T-cell (primary cell): ENCODE data around the gene CARD14. TPM values are rescaled to one million over a fixed set of nuclear protein-coding genes. Genes with fewer than 3 reads are reported as not detected.
"Not testable (repeated sequence)": the region's sequence is repeated elsewhere in the genome, so short reads cannot be mapped to it uniquely, and the experiment has no call there.

Source experiments
- ATAC-seq, 4 experiments: fragments of 200-7000 bp in 3 of 4; fragments of 150-1000 bp in 1 of 4; cut with Tn5 transposase; replicated peaks in 1 of 4; 1 replicate in 3 of 4; 2 replicates in 1 of 4; pipeline ENCODE4 v1.10.0; 2021; ENCODE audit warnings: moderate library complexity in 3 of 4, mild to moderate bottlenecking in 2 of 4, moderate number of reproducible peaks in 1 of 4
- CTCF ChIA-PET, 2 donors: fragments of 300-600 bp; sonication (Branson Sonifier 250); formaldehyde crosslinking; loops; one replicate each; lab custom pipeline; 2022; ENCODE audit warnings: antibody characterized with exemption in 2 of 2; lab: Charles Lee
- POLR2A ChIA-PET, 2 donors: fragments of 300-600 bp; sonication (Branson Sonifier 250); formaldehyde crosslinking; loops; one replicate each; lab custom pipeline; 2022; ENCODE audit warnings: antibody characterized with exemption in 2 of 2; lab: Charles Lee
- DNase-seq, 35 experiments: peaks; one replicate each; pipeline versions ENCODE4 v3.0.0 to v3.0.0-alpha.2; 2013 to 2023
- H3K27ac ChIP-seq: one replicate; pipeline ENCODE4 v1.5.1; 2013; ENCODE audit warnings: low read length
- H3K27me3 ChIP-seq, 2 experiments: replicated peaks in 1 of 2; 1 replicate in 1 of 2; 2 replicates in 1 of 2; pipeline versions ENCODE4 v1.6.1 to v1.7.0; 2013; ENCODE audit warnings: low read length in 1 of 2, mixed read lengths in 1 of 2; ENCODE audit not compliant: control insufficient read depth in 2 of 2, insufficient read depth in 2 of 2; ENCODE audit errors: extremely low read depth in 1 of 2
- H3K36me3 ChIP-seq, 2 donors: 1 replicate in 1 of 2; 2 replicates in 1 of 2; pipeline versions ENCODE4 v1.6.1 to v1.7.0; 2013; ENCODE audit warnings: low read length in 1 of 2; ENCODE audit not compliant: control insufficient read depth in 2 of 2, insufficient read depth in 1 of 2; ENCODE audit errors: extremely low read depth in 1 of 2
- H3K4me1 ChIP-seq, 2 experiments: 1 replicate in 1 of 2; 2 replicates in 1 of 2; pipeline versions ENCODE4 v1.6.1 to v1.7.0; 2013; ENCODE audit warnings: low read length in 2 of 2, mixed read lengths in 1 of 2; ENCODE audit not compliant: insufficient read depth in 2 of 2, control insufficient read depth in 1 of 2; ENCODE audit errors: extremely low read depth in 1 of 2
- H3K4me3 ChIP-seq, 2 donors: 1 replicate in 1 of 2; 2 replicates in 1 of 2; pipeline versions ENCODE4 v1.5.1 to v1.7.0; 2013; ENCODE audit warnings: mild to moderate bottlenecking in 2 of 2, low read length in 1 of 2, moderate library complexity in 1 of 2; ENCODE audit not compliant: control insufficient read depth in 1 of 2; ENCODE audit errors: extremely low read depth in 1 of 2
- H3K9me3 ChIP-seq: 2 replicates; pipeline ENCODE4 v1.7.0; 2013
- H3K27ac Mint-ChIP-seq, 2 donors: one replicate each; pipeline ENCODE4 v1.8.0; 2020 to 2021; ENCODE audit warnings: mild to moderate bottlenecking in 2 of 2, mixed read lengths in 2 of 2
- H3K27me3 Mint-ChIP-seq, 2 donors: one replicate each; pipeline ENCODE4 v1.8.0; 2021 to 2022; ENCODE audit warnings: mixed read lengths in 2 of 2
- H3K36me3 Mint-ChIP-seq: one replicate; pipeline ENCODE4 v1.8.0; 2021; ENCODE audit warnings: mixed read lengths
- H3K4me1 Mint-ChIP-seq, 3 donors: one replicate each; pipeline ENCODE4 v1.8.0; 2020 to 2022; ENCODE audit warnings: mixed read lengths in 3 of 3, mild to moderate bottlenecking in 1 of 3
- H3K4me3 Mint-ChIP-seq, 3 donors: one replicate each; pipeline ENCODE4 v1.8.0; 2020 to 2022; ENCODE audit warnings: mild to moderate bottlenecking in 3 of 3, mixed read lengths in 3 of 3, moderate library complexity in 3 of 3
- H3K9me3 Mint-ChIP-seq, 3 donors: one replicate each; pipeline ENCODE4 v1.8.0; 2020 to 2022; ENCODE audit warnings: mixed read lengths in 3 of 3
- WGBS: methylation state at CpG from one replicate; pipeline ENCODE4 v1.1.5; 2013; ENCODE audit warnings: missing lambda C conversion rate; ENCODE audit not compliant: insufficient coverage; 5-methylcytosine and 5-hydroxymethylcytosine counted together
- total RNA-seq, 35 experiments: library from RNA in 6 of 35; stranded (reverse) in 6 of 35; fragments of 120-200 nt in 1 of 35; gene quantifications; one replicate each; pipeline versions ENCODE4 v1.2.1 to v1.2.4 and lab custom pipeline; 2013 to 2026

CARD14 gene
- total RNA-seq, 5 donors from 2014 or later (not counting 1 experiment from before 2014, with no cell fraction given): 0.06 to 0.10 TPM; not detected in 3

GRCh38 chr17:80147035-80147822, 22.6 kb upstream of the CARD14 start, which contains the start of gene EIF4A3:
Gene EIF4A3 (minus strand): TSS chr17:80147128. CDS start chr17:80146961, 167 bp downstream.
- peak; percentile 88 to 94 (median 94) for ATAC-seq
- Mint-ChIP-seq H3K27ac (peak within 1 kb of the TSS; percentile 96), H3K9me3 (peaks cover 0 to 5% (median 0%) of the 10 kb centered on the region in 3 donors), H3K36me3 (peaks cover 3% of the 10 kb centered on the region), H3K27me3 (no peaks in the 10 kb centered on the region), H3K4me1 (peaks cover 40 to 50% (median 47%) of the 10 kb centered on the region in 3 donors), H3K4me3 (peak within 1 kb of the TSS; percentile 96 to 99 (median 99))
- peaks cover 10 to 21% of the 10 kb centered on the region in 2 donors for H3K36me3 ChIP-seq
- H3K4me1 ChIP-seq: peaks cover 12 to 40% of the 10 kb centered on the region in 2 experiments
- H3K27me3 ChIP-seq: no peaks in the 10 kb centered on the region
- peak; percentile 89 to 99 (median 97) for DNase-seq
- POLR2A ChIA-PET: no interaction called here
- WGBS: under 1% methylated on average over 84 of the region's 90 CpGs
- no peaks in the 10 kb centered on the region for H3K9me3 ChIP-seq
- CTCF ChIA-PET: no interaction called here
- peak within 1 kb of the TSS; percentile 79 for H3K27ac ChIP-seq
- peak within 1 kb of the TSS; percentile 90 to 92 for H3K4me3 ChIP-seq

- Histone ChIP-seq H3K9me3 (no peaks in the 10 kb centered on the region), H3K27me3 (no peaks in the 10 kb centered on the region), H3K4me1 (peaks cover 5 to 24% of the 10 kb centered on the region in 2 experiments), H3K4me3 (no peak overlapping the region), H3K27ac (no peak overlapping the region), H3K36me3 (no peaks in the 10 kb centered on the region)
- peak overlapping the region in 1 of 3 donors; percentile 25 for H3K4me3 Mint-ChIP-seq
- H3K27ac Mint-ChIP-seq: no peak overlapping the region
- 92% methylated on average over 2 of the region's 5 CpGs for WGBS
- H3K36me3 Mint-ChIP-seq: no peaks in the 10 kb centered on the region
- no peaks in the 10 kb centered on the region for H3K27me3 Mint-ChIP-seq
- ChIA-PET POLR2A (no interaction called here), CTCF (no interaction called here)
- ATAC-seq (no peak), DNase-seq (no peak)
- H3K4me1 Mint-ChIP-seq: peaks cover 25 to 37% (median 26%) of the 10 kb centered on the region in 3 donors
- peaks cover 3 to 14% (median 5%) of the 10 kb centered on the region in 3 donors for H3K9me3 Mint-ChIP-seq
Measured at GRCh38 chr17:80151333-80151732, 18.5 kb upstream of the CARD14 start.

- 74% methylated on average over 6 of the region's 11 CpGs for WGBS
- no peak for ATAC-seq
- H3K27ac Mint-ChIP-seq: peak overlapping the region; percentile 39 to 55
- no peaks in the 10 kb centered on the region for H3K9me3 ChIP-seq
- peaks cover 20 to 34% (median 24%) of the 10 kb centered on the region in 3 donors for H3K4me1 Mint-ChIP-seq
- no peaks in the 10 kb centered on the region for H3K36me3 Mint-ChIP-seq
- no peaks in the 10 kb centered on the region for H3K36me3 ChIP-seq
- ChIA-PET CTCF (no interaction called here), POLR2A (no interaction called here)
- H3K27me3 Mint-ChIP-seq: no peaks in the 10 kb centered on the region
- peaks cover 0 to 4% of the 10 kb centered on the region in 2 experiments for H3K27me3 ChIP-seq
- peaks cover 3 to 14% (median 5%) of the 10 kb centered on the region in 3 donors for H3K9me3 Mint-ChIP-seq
- peaks cover 5 to 23% of the 10 kb centered on the region in 2 experiments for H3K4me1 ChIP-seq
- no peak overlapping the region for H3K4me3 Mint-ChIP-seq
- DNase-seq: no peak
- no peak overlapping the region for H3K4me3 ChIP-seq
- H3K27ac ChIP-seq: no peak overlapping the region
Measured at GRCh38 chr17:80152081-80152702, 17.6 kb upstream of the CARD14 start.

DNA sequence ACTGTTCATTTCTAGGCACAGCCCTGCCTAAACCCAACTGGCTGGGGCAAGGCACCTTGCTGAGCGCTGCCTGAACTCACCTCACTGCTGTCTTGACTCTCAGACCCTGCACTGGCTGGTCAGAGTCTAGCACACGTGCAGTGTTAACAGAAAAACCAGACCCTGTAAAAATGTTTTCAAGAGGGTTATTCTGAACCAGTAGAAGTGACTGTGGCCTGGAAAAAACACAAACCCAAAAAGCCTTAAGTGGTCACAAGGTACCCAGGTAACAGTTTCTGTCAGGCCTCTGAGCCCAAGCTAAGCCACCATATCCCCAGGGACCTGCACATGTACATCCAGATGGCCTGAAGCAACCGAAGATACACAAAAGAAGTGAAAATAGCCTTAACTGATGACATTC, 16.8 kb upstream of the CARD14 start:
- Histone ChIP-seq H3K36me3 (no peaks in the 10 kb centered on the region), H3K27ac (no peak overlapping the region), H3K9me3 (no peaks in the 10 kb centered on the region), H3K4me1 (peaks cover 3 to 19% of the 10 kb centered on the region in 2 experiments), H3K4me3 (no peak overlapping the region), H3K27me3 (peaks cover 0 to 4% of the 10 kb centered on the region in 2 experiments)
- no peak for ATAC-seq
- Mint-ChIP-seq H3K27ac (peak overlapping the region in 1 of 2 donors; percentile 6), H3K4me1 (peaks cover 18 to 30% (median 22%) of the 10 kb centered on the region in 3 donors), H3K4me3 (no peak overlapping the region), H3K36me3 (no peaks in the 10 kb centered on the region), H3K9me3 (peaks cover 3 to 14% (median 5%) of the 10 kb centered on the region in 3 donors), H3K27me3 (no peaks in the 10 kb centered on the region)
- no peak for DNase-seq
- WGBS: 94% methylated on average over 3 of the region's 3 CpGs
- ChIA-PET CTCF (no interaction called here), POLR2A (no interaction called here)

DNA sequence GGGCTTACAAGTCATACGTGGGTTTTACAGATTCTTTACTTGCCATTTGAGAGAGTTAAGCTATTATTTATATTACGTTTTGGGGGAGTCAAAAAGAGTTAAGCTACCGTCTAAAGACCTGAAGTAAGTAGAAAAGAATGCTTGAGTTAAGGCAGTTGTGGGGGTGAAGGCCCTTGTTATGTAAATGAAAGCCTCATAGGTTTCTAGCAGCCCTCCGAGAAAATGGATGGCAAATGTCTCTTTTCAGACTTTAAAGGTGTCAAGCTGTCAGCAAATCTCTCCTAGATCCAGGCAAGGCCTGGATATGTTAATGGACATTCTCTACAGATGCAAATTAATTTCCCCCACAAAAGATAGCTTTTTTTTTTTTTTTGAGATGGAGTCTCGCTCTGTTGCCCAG, 15.7 kb upstream of the CARD14 start:
- Histone ChIP-seq H3K4me3 (no peak overlapping the region), H3K36me3 (no peaks in the 10 kb centered on the region), H3K4me1 (peaks cover 0 to 13% of the 10 kb centered on the region in 2 experiments), H3K27ac (no peak overlapping the region), H3K9me3 (no peaks in the 10 kb centered on the region), H3K27me3 (peaks cover 0 to 4% of the 10 kb centered on the region in 2 experiments)
- no peaks in the 10 kb centered on the region for H3K36me3 Mint-ChIP-seq
- H3K27me3 Mint-ChIP-seq: no peaks in the 10 kb centered on the region
- DNase-seq: no peak
- no peak overlapping the region for H3K27ac Mint-ChIP-seq
- ChIA-PET POLR2A (interaction anchor here (0.7 kb wide), 2 partner anchors 101 to 326 kb away, joined by 4 to 5 read pairs; no protein-coding TSS in a partner anchor), CTCF (no interaction called here)
- H3K9me3 Mint-ChIP-seq: peaks cover 3 to 14% (median 5%) of the 10 kb centered on the region in 3 donors
- H3K4me1 Mint-ChIP-seq: peaks cover 9 to 23% (median 14%) of the 10 kb centered on the region in 3 donors
- H3K4me3 Mint-ChIP-seq: no peak overlapping the region
- WGBS: 76% methylated on average over 3 of the region's 5 CpGs
- ATAC-seq: no peak

DNA sequence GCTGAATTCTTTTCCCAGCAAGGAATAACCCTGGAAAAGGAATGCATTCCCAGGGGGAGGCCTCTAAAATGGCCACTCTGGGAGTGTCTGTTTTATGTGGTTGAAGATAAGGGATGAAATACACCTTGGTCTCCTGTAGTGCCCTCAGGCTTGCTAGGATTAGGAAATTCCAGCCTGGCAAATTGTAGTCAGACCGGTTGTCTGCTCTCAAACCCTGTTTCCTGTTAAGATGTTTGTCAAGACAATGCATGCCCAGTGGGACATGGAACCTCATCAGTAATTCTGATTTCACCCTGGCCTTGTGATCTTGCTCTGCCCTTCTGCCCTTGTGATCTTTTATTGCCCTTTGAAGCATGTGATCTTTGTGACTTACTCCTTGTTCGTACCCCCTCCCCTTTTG, 14.2 kb upstream of the CARD14 start:
- H3K27me3 ChIP-seq, DNase-seq, H3K9me3 ChIP-seq, H3K4me3 Mint-ChIP-seq, H3K36me3 Mint-ChIP-seq, H3K27ac Mint-ChIP-seq, ATAC-seq, CTCF ChIA-PET, H3K36me3 ChIP-seq, H3K27ac ChIP-seq, H3K4me3 ChIP-seq, POLR2A ChIA-PET: not testable (repeated sequence)
- Mint-ChIP-seq H3K4me1 (peaks cover 9 to 18% (median 11%) of the 10 kb centered on the region in 3 donors), H3K27me3 (peaks cover 7 to 12% of the 10 kb centered on the region in 2 donors), H3K9me3 (peaks cover 3 to 14% (median 5%) of the 10 kb centered on the region in 3 donors)
- peaks cover 0 to 13% of the 10 kb centered on the region in 2 experiments for H3K4me1 ChIP-seq
- WGBS: 67% methylated on average over 1 of the region's 2 CpGs
